ENCODE results near the gene C3.

Gene C3

GRCh38 chr19:6697291-6697690 is 23.2 kb downstream of the C3 start:
- TF ChIP-seq CTCF (IDR thresholded peaks at IDR 0.05; ENCODE audit: low read depth, low read length, missing control alignments), result no peak
- no peak overlapping the region for H3K4me3 ChIP-seq (replicated peaks; ENCODE audit: low read depth, low read length)
- no peak for DNase-seq (ENCODE audit: extremely low read depth, low read depth)

GRCh38 chr19:6696239-6696820 is 24.1 kb downstream of the C3 start:
- no peak for DNase-seq (ENCODE audit: extremely low read depth, low read depth)
- no peak for TF ChIP-seq CTCF (IDR thresholded peaks at IDR 0.05; ENCODE audit: low read depth, low read length, missing control alignments)
- no peak overlapping the region for H3K4me3 ChIP-seq (replicated peaks; ENCODE audit: low read depth, low read length)

- DNase-seq (ENCODE audit: extremely low read depth, low read depth), result no peak
- H3K4me3 ChIP-seq (replicated peaks; ENCODE audit: low read depth, low read length), result no peak overlapping the region
- TF ChIP-seq CTCF (IDR thresholded peaks at IDR 0.05; ENCODE audit: low read depth, low read length, missing control alignments), result no peak
These were observed 26.2 kb downstream of the C3 start for GRCh38 chr19:6694147-6694815.

GRCh38 chr19:6693681-6694080 is 26.8 kb downstream of the C3 start:
- TF ChIP-seq CTCF (IDR thresholded peaks at IDR 0.05; ENCODE audit: low read depth, low read length, missing control alignments), result no peak
- DNase-seq (ENCODE audit: extremely low read depth, low read depth), result no peak
- no peak overlapping the region for H3K4me3 ChIP-seq (replicated peaks; ENCODE audit: low read depth, low read length)

- TF ChIP-seq CTCF (IDR thresholded peaks at IDR 0.05; ENCODE audit: low read depth, low read length, missing control alignments), result no peak
- no peak overlapping the region for H3K4me3 ChIP-seq (replicated peaks; ENCODE audit: low read depth, low read length)
- DNase-seq (ENCODE audit: extremely low read depth, low read depth), result no peak
These were observed 27.4 kb downstream of the C3 start for GRCh38 chr19:6693056-6693471.

DNA sequence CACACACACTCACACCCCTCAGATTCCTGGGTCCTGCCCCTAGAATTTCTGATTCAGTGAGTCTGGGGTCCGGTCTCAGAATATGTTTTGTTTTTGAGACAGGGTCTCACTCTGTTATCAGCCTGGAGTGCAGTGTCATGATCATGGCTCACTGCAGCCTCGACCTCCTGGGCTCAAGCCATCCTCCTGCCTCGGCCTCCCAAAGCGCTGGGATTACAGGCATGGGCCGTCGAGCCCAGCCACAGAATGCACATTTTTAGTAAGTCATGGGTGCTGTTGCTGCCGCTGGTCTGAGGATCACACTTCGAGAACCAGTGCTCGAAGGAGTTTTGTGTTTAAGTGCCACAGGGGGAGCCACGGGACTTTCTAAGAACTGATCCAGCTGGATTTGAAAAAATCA is 28.4 kb downstream of the C3 start:
- no peak for TF ChIP-seq CTCF (IDR thresholded peaks at IDR 0.05; ENCODE audit: low read depth, low read length, missing control alignments)
- no peak for DNase-seq (ENCODE audit: extremely low read depth, low read depth)
- H3K4me3 ChIP-seq (replicated peaks; ENCODE audit: low read depth, low read length), result no peak overlapping the region

Measured in HFF-Myc (cell line).